HepG2 (cell line): Measurements from ENCODE around the gene PITHD1. TPM values are rescaled to one million over a fixed set of nuclear protein-coding genes. Genes with fewer than 3 reads are reported as not detected.

Experiments
- HHEX ChIP-seq: IDR thresholded peaks from 2 replicates; pipeline ENCODE4 v1.6.1; 2016; ENCODE audit warnings: control low read depth
- HNF4G ChIP-seq, 2 experiments: sonication (generic) in 1 of 2; formaldehyde crosslinking in 1 of 2; IDR thresholded peaks; 2 replicates each; pipeline versions ENCODE4 v1.4.0 to v1.6.1; 2011 to 2020; ENCODE audit warnings: borderline replicate concordance in 2 of 2, low read depth in 2 of 2, mild to moderate bottlenecking in 2 of 2, low read length in 1 of 2, missing genetic modification reagents in 1 of 2, moderate library complexity in 1 of 2
- PTBP1 ChIP-seq: fragments of 200-400 bp; formaldehyde crosslinking; IDR thresholded peaks from 2 replicates; pipeline ENCODE4 v1.6.1; 2018; ENCODE audit warnings: low read length, low read depth; ENCODE audit not compliant: poor library complexity, severe bottlenecking
- RAD51 ChIP-seq: fragments of 450-650 bp; IDR thresholded peaks from 2 replicates; pipeline ENCODE4 v1.6.1; 2016; ENCODE audit warnings: borderline replicate concordance
- RBAK ChIP-seq: sonication (generic); formaldehyde crosslinking; IDR thresholded peaks from 2 replicates; pipeline ENCODE4 v1.5.1; 2020; ENCODE audit warnings: mild to moderate bottlenecking, missing genetic modification reagents
- RCOR2 ChIP-seq: IDR thresholded peaks from 2 replicates; pipeline ENCODE4 v1.6.1; 2016; ENCODE audit warnings: missing biosample characterization, missing genetic modification reagents
- SNAI1 ChIP-seq: sonication (generic); formaldehyde crosslinking; IDR thresholded peaks from 2 replicates; pipeline ENCODE4 v1.5.0; 2020; ENCODE audit warnings: mild to moderate bottlenecking, missing genetic modification reagents, borderline replicate concordance
- SP2 ChIP-seq: sonication (generic); formaldehyde crosslinking; IDR thresholded peaks from 2 replicates; pipeline ENCODE4 v1.5.1; 2020; ENCODE audit warnings: mild to moderate bottlenecking, missing genetic modification reagents
- TBP ChIP-seq: sonication (generic); formaldehyde crosslinking; IDR thresholded peaks from 2 replicates; pipeline ENCODE4 v1.5.0; 2020; ENCODE audit warnings: missing genetic modification reagents
- ZBTB3 ChIP-seq: sonication (generic); formaldehyde crosslinking; IDR thresholded peaks from 2 replicates; pipeline ENCODE4 v1.4.0; 2020; ENCODE audit warnings: low read depth, mild to moderate bottlenecking, moderate library complexity, missing genetic modification reagents, borderline replicate concordance
- ZBTB38 ChIP-seq: sonication (generic); formaldehyde crosslinking; IDR thresholded peaks from 2 replicates; pipeline ENCODE4 v1.5.1; 2020; ENCODE audit warnings: mild to moderate bottlenecking, missing genetic modification reagents
- ZFY ChIP-seq: sonication (generic); formaldehyde crosslinking; IDR thresholded peaks from 2 replicates; pipeline ENCODE4 v1.4.0; 2020; ENCODE audit warnings: missing genetic modification reagents
- ZHX1 ChIP-seq: sonication (generic); formaldehyde crosslinking; IDR thresholded peaks from 2 replicates; pipeline ENCODE4 v1.8.1; 2022; ENCODE audit warnings: low read depth, mild to moderate bottlenecking, missing genetic modification reagents
- ZMYM2 ChIP-seq: sonication (generic); formaldehyde crosslinking; IDR thresholded peaks from 2 replicates; pipeline ENCODE4 v1.8.0; 2022; ENCODE audit warnings: mild to moderate bottlenecking, missing genetic modification reagents
- ZNF382 ChIP-seq: sonication (generic); formaldehyde crosslinking; IDR thresholded peaks from 2 replicates; pipeline ENCODE4 v1.5.0; 2020; ENCODE audit warnings: missing genetic modification reagents, mild to moderate bottlenecking, borderline replicate concordance
- ZNF484 ChIP-seq: sonication (generic); formaldehyde crosslinking; IDR thresholded peaks from 2 replicates; pipeline ENCODE4 v1.5.1; 2020; ENCODE audit warnings: mild to moderate bottlenecking, low read depth, missing genetic modification reagents, borderline replicate concordance
- ZNF543 ChIP-seq: sonication (generic); formaldehyde crosslinking; IDR thresholded peaks from 2 replicates; pipeline ENCODE4 v1.4.0; 2020; ENCODE audit warnings: mild to moderate bottlenecking, missing genetic modification reagents
- ZNF557 ChIP-seq: sonication (generic); formaldehyde crosslinking; IDR thresholded peaks from 2 replicates; pipeline ENCODE4 v1.4.0; 2020; ENCODE audit warnings: missing genetic modification reagents
- polyA plus RNA-seq, 8 experiments: library from polyadenylated mRNA; depleted of rRNA in 3 of 8; stranded (reverse) in 7 of 8; unstranded in 1 of 8; fragments of >200 nt; fragmentation: Illumina TruSeq in 4 of 8; extraction: Trizol in 4 of 8; gene quantifications; 2 replicates each; pipeline versions ENCODE4 v1.2.1 to v1.2.3, GENCODE V29; 2011 to 2016; ENCODE audit warnings: low read depth in 4 of 8, missing spikeins in 1 of 8, mixed read lengths in 1 of 8; ENCODE audit not compliant: insufficient read depth in 1 of 8
- total RNA-seq, 5 experiments: library from RNA; depleted of rRNA; stranded (reverse); fragments of >200 nt; fragmentation: Illumina TruSeq; extraction: Trizol; gene quantifications; 2 replicates each; pipeline ENCODE4 v1.2.3, GENCODE V29; 2016; ENCODE audit warnings: low read depth in 1 of 5
- TF ChIP-seq, protein P1 (sequence below): sonication (generic); formaldehyde crosslinking; IDR thresholded peaks from 2 replicates; pipeline ENCODE4 v1.9.0; 2021; ENCODE audit warnings: missing genetic modification reagents, borderline replicate concordance
- TF ChIP-seq, protein P2 (sequence below): sonication (generic); formaldehyde crosslinking; IDR thresholded peaks from 2 replicates; pipeline ENCODE4 v1.5.1; 2020; ENCODE audit warnings: mild to moderate bottlenecking, missing genetic modification reagents, borderline replicate concordance
- TF ChIP-seq, protein P3 (sequence below): IDR thresholded peaks from 2 replicates; pipeline ENCODE4 v1.6.1; 2018; ENCODE audit warnings: missing genetic modification reagents, mild to moderate bottlenecking, missing compliant biosample characterization

The PITHD1 gene
- total and polyA plus RNA-seq, 2 of the 13 experiments (the other 11 are each of a cell fraction or from before 2014, with no cell fraction given), result 28.0 to 37.3 TPM

DNA sequence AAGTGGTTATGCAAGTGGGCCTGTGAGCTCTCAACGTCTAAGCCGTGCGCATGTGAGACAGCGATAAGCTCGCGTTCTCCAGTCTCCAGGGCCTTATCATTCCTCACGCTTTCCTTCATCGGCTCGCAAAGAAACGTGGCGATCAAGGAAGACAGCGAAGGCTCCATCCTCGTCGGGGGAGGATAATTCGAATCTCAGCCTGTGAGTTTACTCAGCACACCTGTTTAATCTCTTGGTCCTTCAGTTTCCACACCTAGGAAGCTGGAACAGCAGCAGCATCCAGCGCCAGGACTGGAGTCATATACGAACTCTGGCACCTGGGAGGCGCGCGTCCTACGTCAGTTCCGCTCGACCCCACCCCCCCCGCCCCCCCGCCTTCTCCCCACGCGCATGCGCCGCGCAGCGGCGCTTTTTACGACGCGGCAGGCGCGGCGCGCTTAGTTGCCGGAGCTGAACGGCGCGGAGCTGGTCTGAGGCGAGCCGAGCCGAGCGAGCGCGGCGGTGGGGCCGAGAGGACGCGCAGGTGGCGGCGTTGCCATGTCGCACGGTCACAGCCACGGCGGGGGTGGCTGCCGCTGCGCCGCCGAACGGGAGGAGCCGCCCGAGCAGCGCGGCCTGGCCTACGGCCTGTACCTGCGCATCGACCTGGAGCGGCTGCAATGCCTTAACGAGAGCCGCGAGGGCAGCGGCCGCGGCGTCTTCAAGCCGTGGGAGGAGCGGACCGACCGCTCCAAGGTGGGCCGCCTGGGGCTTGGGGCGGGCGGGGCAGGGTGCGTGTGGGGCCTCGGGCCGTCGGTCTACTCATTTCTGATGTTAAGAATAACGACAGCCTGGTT lies at the start of gene PITHD1 (continued):
- TF ChIP-seq ZHX1 (CRISPR knock-in tag), result no peak
- TF ChIP-seq ZNF484, result no peak
- TF ChIP-seq RAD51, result no peak
- no peak for TF ChIP-seq ZMYM2 (CRISPR knock-in tag)
- TF ChIP-seq ZBTB3 (CRISPR knock-in tag), result no peak
- no peak for TF ChIP-seq ZNF382 (CRISPR knock-in tag)
- TF ChIP-seq HHEX (CRISPR knock-in tag), result no peak
- peak; percentile 98 for TF ChIP-seq ZFY
- TF ChIP-seq, protein P1, sequence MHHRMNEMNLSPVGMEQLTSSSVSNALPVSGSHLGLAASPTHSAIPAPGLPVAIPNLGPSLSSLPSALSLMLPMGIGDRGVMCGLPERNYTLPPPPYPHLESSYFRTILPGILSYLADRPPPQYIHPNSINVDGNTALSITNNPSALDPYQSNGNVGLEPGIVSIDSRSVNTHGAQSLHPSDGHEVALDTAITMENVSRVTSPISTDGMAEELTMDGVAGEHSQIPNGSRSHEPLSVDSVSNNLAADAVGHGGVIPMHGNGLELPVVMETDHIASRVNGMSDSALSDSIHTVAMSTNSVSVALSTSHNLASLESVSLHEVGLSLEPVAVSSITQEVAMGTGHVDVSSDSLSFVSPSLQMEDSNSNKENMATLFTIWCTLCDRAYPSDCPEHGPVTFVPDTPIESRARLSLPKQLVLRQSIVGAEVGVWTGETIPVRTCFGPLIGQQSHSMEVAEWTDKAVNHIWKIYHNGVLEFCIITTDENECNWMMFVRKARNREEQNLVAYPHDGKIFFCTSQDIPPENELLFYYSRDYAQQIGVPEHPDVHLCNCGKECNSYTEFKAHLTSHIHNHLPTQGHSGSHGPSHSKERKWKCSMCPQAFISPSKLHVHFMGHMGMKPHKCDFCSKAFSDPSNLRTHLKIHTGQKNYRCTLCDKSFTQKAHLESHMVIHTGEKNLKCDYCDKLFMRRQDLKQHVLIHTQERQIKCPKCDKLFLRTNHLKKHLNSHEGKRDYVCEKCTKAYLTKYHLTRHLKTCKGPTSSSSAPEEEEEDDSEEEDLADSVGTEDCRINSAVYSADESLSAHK, result no peak; the same call in 1 of the 2 replicates
- TF ChIP-seq, protein P2, sequence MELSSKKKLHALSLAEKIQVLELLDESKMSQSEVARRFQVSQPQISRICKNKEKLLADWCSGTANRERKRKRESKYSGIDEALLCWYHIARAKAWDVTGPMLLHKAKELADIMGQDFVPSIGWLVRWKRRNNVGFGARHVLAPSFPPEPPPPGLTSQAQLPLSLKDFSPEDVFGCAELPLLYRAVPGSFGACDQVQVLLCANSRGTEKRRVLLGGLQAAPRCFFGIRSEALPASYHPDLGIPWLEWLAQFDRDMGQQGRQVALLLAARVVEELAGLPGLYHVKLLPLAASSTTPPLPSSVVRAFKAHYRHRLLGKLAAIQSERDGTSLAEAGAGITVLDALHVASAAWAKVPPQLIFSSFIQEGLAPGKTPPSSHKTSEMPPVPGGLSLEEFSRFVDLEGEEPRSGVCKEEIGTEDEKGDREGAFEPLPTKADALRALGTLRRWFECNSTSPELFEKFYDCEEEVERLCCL (CRISPR knock-in tag), result no peak
- peak; percentile 72; the same call in 1 of the 2 replicates for TF ChIP-seq ZBTB38 (CRISPR knock-in tag)
- TF ChIP-seq PTBP1, result no peak
- TF ChIP-seq SP2 (CRISPR knock-in tag), result 0 out of 2 replicates have a peak, but pooled peaks have one; percentile 16
- no peak for TF ChIP-seq TBP (CRISPR knock-in tag)
- TF ChIP-seq RCOR2, result no peak
- TF ChIP-seq, protein P3, sequence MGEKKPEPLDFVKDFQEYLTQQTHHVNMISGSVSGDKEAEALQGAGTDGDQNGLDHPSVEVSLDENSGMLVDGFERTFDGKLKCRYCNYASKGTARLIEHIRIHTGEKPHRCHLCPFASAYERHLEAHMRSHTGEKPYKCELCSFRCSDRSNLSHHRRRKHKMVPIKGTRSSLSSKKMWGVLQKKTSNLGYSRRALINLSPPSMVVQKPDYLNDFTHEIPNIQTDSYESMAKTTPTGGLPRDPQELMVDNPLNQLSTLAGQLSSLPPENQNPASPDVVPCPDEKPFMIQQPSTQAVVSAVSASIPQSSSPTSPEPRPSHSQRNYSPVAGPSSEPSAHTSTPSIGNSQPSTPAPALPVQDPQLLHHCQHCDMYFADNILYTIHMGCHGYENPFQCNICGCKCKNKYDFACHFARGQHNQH, result no peak; the same call in 1 of the 2 replicates
- TF ChIP-seq ZNF557 (CRISPR knock-in tag), result peak; percentile 21; the same call in 1 of the 2 replicates
- TF ChIP-seq RBAK (CRISPR knock-in tag), result no peak
- TF ChIP-seq ZNF543 (CRISPR knock-in tag), result no peak
- TF ChIP-seq HNF4G (IDR thresholded peaks at IDR 0.05; ENCODE audit: borderline replicate concordance, low read depth, low read length), result peak; percentile 23; the same call in 1 of the 2 replicates
- TF ChIP-seq HNF4G (CRISPR knock-in tag; IDR thresholded peaks at IDR 0.05; ENCODE audit: borderline replicate concordance, low read depth), result no peak
- peak; percentile 75; the same call in 1 of the 2 replicates for TF ChIP-seq SNAI1 (CRISPR knock-in tag)
